SK-N-SH treated with all-trans-retinoic acid at 6 μM for 48 hours (cell line): Measurements from ENCODE around the gene USH1G.

Source experiments
- ATAC-seq: fragments of 200-7000 bp; cut with Tn5 transposase; 3 replicates; pipeline ENCODE4 v1.9.1; 2020; ENCODE audit warnings: mild to moderate bottlenecking, moderate library complexity
- ARNTL ChIP-seq: fragments of 450-650 bp; formaldehyde crosslinking; IDR thresholded peaks from 2 replicates; pipeline ENCODE4 v1.5.0; 2020; ENCODE audit warnings: low read depth, mild to moderate bottlenecking, moderate library complexity, borderline replicate concordance
- BACH2 ChIP-seq: fragments of 250-450 bp; sonication (Bioruptor Pico); IDR thresholded peaks from 2 replicates; pipeline ENCODE4 v1.9.0; 2021; ENCODE audit warnings: mild to moderate bottlenecking, borderline replicate concordance
- CREB5 ChIP-seq: fragments of 250-450 bp; sonication (Bioruptor Pico); IDR thresholded peaks from 2 replicates; pipeline ENCODE4 v1.5.1; 2020; ENCODE audit warnings: low read depth, mild to moderate bottlenecking, moderate library complexity
- CSDC2 ChIP-seq: fragments of 250-450 bp; sonication (Bioruptor Pico); IDR thresholded peaks from 2 replicates; pipeline ENCODE4 v1.5.0; 2020; ENCODE audit warnings: mild to moderate bottlenecking, moderate library complexity
- ESRRG ChIP-seq: fragments of 250-450 bp; sonication (Bioruptor Pico); IDR thresholded peaks from 2 replicates; pipeline ENCODE4 v1.6.1; 2021; ENCODE audit warnings: mild to moderate bottlenecking
- GLIS3 ChIP-seq: fragments of 250-450 bp; sonication (Bioruptor Pico); IDR thresholded peaks from 2 replicates; pipeline ENCODE4 v1.5.0; 2020; ENCODE audit warnings: mild to moderate bottlenecking, moderate library complexity
- ISL1 ChIP-seq: fragments of 250-450 bp; sonication (Bioruptor Pico); IDR thresholded peaks from 2 replicates; pipeline ENCODE4 v2.1.2; 2022; ENCODE audit warnings: mild to moderate bottlenecking, moderate library complexity
- OSR1 ChIP-seq: fragments of 250-450 bp; sonication (Bioruptor Pico); IDR thresholded peaks from 2 replicates; pipeline ENCODE4 v1.8.0; 2022; ENCODE audit warnings: moderate library complexity, mild to moderate bottlenecking, inconsistent platforms
- PPARA ChIP-seq: fragments of 250-450 bp; sonication (Bioruptor Pico); IDR thresholded peaks from 2 replicates; pipeline ENCODE4 v1.5.0; 2020; ENCODE audit warnings: mild to moderate bottlenecking, borderline replicate concordance
- RARB ChIP-seq: fragments of 250-450 bp; sonication (Bioruptor Pico); IDR thresholded peaks from 2 replicates; pipeline ENCODE4 v1.8.0; 2021; ENCODE audit warnings: mild to moderate bottlenecking, moderate library complexity
- SNAI2 ChIP-seq: fragments of 250-450 bp; sonication (Bioruptor Pico); IDR thresholded peaks from 2 replicates; pipeline ENCODE4 v1.5.0; 2020; ENCODE audit warnings: mild to moderate bottlenecking, moderate library complexity
- TCF4 ChIP-seq: fragments of 250-450 bp; sonication (Bioruptor Pico); IDR thresholded peaks from 2 replicates; pipeline ENCODE4 v1.8.0; 2021; ENCODE audit warnings: mild to moderate bottlenecking, moderate library complexity, borderline replicate concordance
- TOX ChIP-seq: fragments of 250-450 bp; sonication (Bioruptor Pico); IDR thresholded peaks from 2 replicates; pipeline ENCODE4 v1.8.0; 2021; ENCODE audit warnings: mild to moderate bottlenecking, moderate library complexity, borderline replicate concordance
- TSHZ2 ChIP-seq: fragments of 250-450 bp; sonication (Bioruptor Pico); IDR thresholded peaks from 2 replicates; pipeline ENCODE4 v1.5.0; 2020; ENCODE audit warnings: mild to moderate bottlenecking, moderate library complexity
- ZFP3 ChIP-seq: fragments of 250-450 bp; sonication (Bioruptor Pico); IDR thresholded peaks from 2 replicates; pipeline ENCODE4 v1.5.0; 2020; ENCODE audit warnings: mild to moderate bottlenecking, moderate library complexity
- ZNF565 ChIP-seq: fragments of 450-650 bp; formaldehyde crosslinking; conservative IDR thresholded peaks from 2 replicates; pipeline ENCODE4 v1.5.0; 2020; ENCODE audit warnings: low read depth, mild to moderate bottlenecking, moderate library complexity
- TF ChIP-seq, protein P1 (sequence below): fragments of 250-450 bp; sonication (Bioruptor Pico); IDR thresholded peaks from 2 replicates; pipeline ENCODE4 v1.8.0; 2021; ENCODE audit warnings: low read depth, mild to moderate bottlenecking, moderate library complexity, borderline replicate concordance

USH1G gene

GRCh38 chr17:74951065-74951464 is 28.0 kb upstream of the USH1G start:
- no peak for TF ChIP-seq TSHZ2 (CRISPR knock-in tag)
- TF ChIP-seq BACH2 (CRISPR knock-in tag), result no peak
- no peak for TF ChIP-seq PPARA (CRISPR knock-in tag)
- no peak for TF ChIP-seq RARB (CRISPR knock-in tag)
- no peak for TF ChIP-seq ZFP3
- no peak for TF ChIP-seq OSR1 (CRISPR knock-in tag)
- TF ChIP-seq CREB5 (CRISPR knock-in tag), result no peak
- no peak for TF ChIP-seq ARNTL (CRISPR knock-in tag)
- TF ChIP-seq GLIS3 (CRISPR knock-in tag), result no peak
- no peak for TF ChIP-seq CSDC2 (CRISPR knock-in tag)
- no peak for TF ChIP-seq ZNF565 (CRISPR knock-in tag)
- TF ChIP-seq ISL1 (CRISPR knock-in tag), result no peak
- TF ChIP-seq ESRRG (CRISPR knock-in tag), result no peak
- TF ChIP-seq SNAI2 (CRISPR knock-in tag), result no peak
- TF ChIP-seq, protein P1, sequence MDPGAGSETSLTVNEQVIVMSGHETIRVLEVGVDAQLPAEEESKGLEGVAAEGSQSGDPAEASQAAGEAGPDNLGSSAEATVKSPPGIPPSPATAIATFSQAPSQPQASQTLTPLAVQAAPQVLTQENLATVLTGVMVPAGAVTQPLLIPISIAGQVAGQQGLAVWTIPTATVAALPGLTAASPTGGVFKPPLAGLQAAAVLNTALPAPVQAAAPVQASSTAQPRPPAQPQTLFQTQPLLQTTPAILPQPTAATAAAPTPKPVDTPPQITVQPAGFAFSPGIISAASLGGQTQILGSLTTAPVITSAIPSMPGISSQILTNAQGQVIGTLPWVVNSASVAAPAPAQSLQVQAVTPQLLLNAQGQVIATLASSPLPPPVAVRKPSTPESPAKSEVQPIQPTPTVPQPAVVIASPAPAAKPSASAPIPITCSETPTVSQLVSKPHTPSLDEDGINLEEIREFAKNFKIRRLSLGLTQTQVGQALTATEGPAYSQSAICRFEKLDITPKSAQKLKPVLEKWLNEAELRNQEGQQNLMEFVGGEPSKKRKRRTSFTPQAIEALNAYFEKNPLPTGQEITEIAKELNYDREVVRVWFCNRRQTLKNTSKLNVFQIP (CRISPR knock-in tag), result no peak
- ATAC-seq, result no peak

DNA sequence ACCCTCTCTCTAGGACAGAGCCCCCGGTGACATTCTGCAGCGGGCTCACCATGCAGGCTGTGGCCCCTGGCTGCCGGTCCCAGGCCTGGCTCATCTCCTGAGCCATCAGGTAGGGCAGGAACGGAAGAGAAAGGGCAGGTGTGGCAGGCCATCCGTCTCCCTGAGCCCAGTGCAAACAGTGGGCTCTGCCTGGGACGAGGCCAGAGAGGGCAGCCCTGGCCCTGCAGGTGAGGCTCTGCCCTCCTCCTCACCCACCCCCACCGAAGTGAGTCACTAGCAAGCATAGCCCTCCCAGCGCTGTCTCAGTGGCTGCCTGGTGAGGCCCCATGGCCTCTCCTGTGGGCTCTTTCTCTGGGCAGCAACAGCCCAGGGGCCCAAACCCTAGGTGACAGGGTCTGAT is 27.2 kb upstream of the USH1G start:
- TF ChIP-seq CREB5 (CRISPR knock-in tag), result no peak
- no peak for TF ChIP-seq TSHZ2 (CRISPR knock-in tag)
- TF ChIP-seq TOX (CRISPR knock-in tag), result no peak
- TF ChIP-seq, protein P1 (CRISPR knock-in tag), result no peak
- ATAC-seq, result peak; percentile 8; the same call in 1 of the 3 replicates

GRCh38 chr17:74949455-74950115 is 26.5 kb upstream of the USH1G start:
- no peak for TF ChIP-seq TCF4 (CRISPR knock-in tag)
- TF ChIP-seq PPARA (CRISPR knock-in tag), result no peak
- TF ChIP-seq ARNTL (CRISPR knock-in tag), result no peak
- no peak for TF ChIP-seq ESRRG (CRISPR knock-in tag)
- TF ChIP-seq, protein P1 (CRISPR knock-in tag), result no peak
- no peak for TF ChIP-seq ZFP3
- TF ChIP-seq CREB5 (CRISPR knock-in tag), result no peak
- no peak for TF ChIP-seq TSHZ2 (CRISPR knock-in tag)
- ATAC-seq, result peak; percentile 15; the same call in 1 of the 3 replicates
